ENCODE measurements around the gene PLA2G2C.

The PLA2G2C gene

DNA sequence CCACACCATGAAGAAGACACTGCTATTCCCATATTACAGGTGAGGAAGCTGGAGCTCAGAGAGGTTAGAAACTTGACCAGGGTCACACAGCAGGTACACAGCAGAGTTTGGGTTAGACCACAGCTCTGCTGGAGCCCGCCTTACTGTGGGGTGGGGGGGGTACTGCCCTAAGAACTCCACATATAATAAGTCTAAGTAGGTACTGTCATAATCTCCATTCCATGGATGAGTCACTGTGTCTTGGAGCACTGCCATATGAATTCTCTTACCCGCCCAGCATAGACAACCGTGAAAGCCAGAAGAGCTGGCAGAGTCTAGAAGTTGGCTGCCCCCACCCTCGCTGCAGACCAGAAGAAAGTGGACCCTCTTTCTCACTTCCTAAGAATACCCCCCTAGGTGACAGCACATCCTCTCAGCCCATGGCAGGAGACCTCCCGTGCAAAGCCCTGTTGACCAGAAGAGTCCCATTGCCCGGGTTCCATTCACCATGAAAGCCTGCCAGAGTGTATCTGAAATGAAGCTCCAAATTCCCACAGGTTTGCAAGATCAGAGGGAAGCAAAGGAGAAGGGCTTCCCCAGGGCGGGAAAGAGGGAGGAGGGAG is 61.8 kb downstream of the PLA2G2C start:
- no peaks in the 10 kb centered on the region for H3K27me3 ChIP-seq
- no peak overlapping the region for H3K4me2 ChIP-seq
- no peak overlapping the region for H3K9ac ChIP-seq
- H3K36me3 ChIP-seq, result no peaks in the 10 kb centered on the region
- no peak overlapping the region for H3K27ac ChIP-seq
- peaks cover 12% of the 10 kb centered on the region for H3K4me1 ChIP-seq
- no peak overlapping the region for H3K4me3 ChIP-seq
- H3K9me3 ChIP-seq, result peaks cover 2% of the 10 kb centered on the region; the same call in 1 of the 2 replicates
- no peaks in the 10 kb centered on the region for H4K20me1 ChIP-seq
- TF ChIP-seq Cebpa-rat (IDR thresholded peaks at IDR 0.05), result no peak

DNA sequence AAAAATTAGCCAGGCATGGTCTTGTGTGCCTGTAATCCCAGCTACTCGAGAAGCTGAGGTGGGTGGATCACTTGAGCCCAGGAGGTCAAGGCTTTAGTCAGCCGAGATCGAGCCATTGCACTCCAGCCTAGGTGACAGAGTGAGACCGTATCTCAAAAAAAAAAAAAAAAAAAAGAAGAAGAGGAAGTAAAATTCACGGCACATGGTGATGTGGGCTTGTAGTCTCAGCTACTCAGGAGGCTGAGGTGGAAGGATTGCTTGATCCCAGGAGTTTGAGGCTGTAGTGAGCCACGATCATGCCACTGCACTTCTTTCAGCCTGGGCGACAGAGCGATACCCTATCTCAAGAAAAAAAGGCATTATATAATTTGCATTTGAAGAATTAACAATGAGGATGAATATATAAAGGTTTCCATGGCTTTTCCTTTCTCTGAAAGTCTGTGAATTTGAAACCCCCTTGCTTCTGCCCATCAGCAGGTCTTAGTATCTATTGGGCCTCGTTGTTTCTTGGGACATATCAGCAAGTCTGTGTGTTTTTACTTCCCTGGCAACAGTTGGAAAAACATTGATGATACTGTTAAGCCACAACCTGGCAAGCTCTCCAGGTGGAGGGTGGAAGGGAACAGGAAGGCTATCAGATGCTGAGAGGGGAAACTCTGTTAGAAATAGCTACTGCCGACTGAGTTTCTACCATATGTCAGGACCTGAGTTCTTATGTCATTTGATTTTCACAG is 62.4 kb downstream of the PLA2G2C start:
- H3K9ac ChIP-seq, result no peak overlapping the region

DNA sequence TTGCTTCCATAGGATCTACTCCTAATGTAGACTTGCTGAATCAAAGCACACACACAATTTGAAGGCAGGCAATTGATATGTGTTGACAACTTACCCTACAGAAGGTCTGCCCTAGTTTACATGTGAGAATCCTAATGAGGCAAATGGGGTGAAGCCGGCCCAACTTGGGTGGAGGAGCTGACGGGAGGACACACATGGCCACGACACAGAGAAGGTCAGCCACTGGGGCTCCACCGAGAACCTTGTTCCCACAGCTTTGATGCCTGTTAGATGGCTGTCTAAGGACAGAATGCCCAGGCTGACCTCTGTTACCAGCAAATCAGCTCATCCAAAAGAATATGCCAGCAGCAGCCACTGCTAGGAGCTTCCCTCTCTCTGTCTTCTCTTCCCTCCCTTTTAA is 65.5 kb downstream of the PLA2G2C start:
- H3K9me3 ChIP-seq, result no peaks in the 10 kb centered on the region
- H3K4me1 ChIP-seq, result peaks cover 15% of the 10 kb centered on the region
- no peak overlapping the region for H3K4me3 ChIP-seq
- H4K20me1 ChIP-seq, result no peaks in the 10 kb centered on the region
- TF ChIP-seq Cebpa-rat (IDR thresholded peaks at IDR 0.05), result no peak
- H3K27ac ChIP-seq, result no peak overlapping the region
- H3K9ac ChIP-seq, result no peak overlapping the region
- no peaks in the 10 kb centered on the region for H3K27me3 ChIP-seq
- H3K4me2 ChIP-seq, result no peak overlapping the region
- no peaks in the 10 kb centered on the region for H3K36me3 ChIP-seq

More for the DNA sequence above, 62.4 kb downstream of the PLA2G2C start:
- no peak for TF ChIP-seq Cebpa-rat (IDR thresholded peaks at IDR 0.05)
- Histone ChIP-seq H3K4me3 (no peak overlapping the region), H4K20me1 (no peaks in the 10 kb centered on the region), H3K9me3 (no peaks in the 10 kb centered on the region), H3K27ac (no peak overlapping the region), H3K4me1 (peaks cover 19% of the 10 kb centered on the region), H3K36me3 (no peaks in the 10 kb centered on the region), H3K27me3 (no peaks in the 10 kb centered on the region), H3K4me2 (no peak overlapping the region)

DNA sequence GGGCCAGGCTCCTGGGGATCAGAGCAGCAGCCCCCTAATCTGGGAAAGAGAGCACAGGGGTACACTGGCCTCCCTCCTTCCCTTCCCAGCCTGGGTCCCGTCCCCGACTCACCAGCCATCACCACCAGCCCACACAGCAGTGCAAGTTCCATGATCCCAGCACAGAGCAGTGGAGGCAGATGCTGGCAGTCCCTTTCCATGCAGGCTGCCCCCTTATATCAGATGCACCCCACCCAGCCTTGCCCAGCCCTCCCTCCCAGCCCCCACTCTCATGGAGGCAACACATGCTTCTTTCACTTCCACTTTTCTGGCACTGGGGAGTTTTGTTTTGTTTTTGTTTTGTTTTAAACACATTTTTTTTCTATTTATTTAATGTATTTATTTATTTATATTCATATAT is 67.0 kb downstream of the PLA2G2C start, which contains the start of gene PLA2G2D:
PLA2G2D (minus strand) TSS at position 190 of the 400 bp plus-strand sequence; CDS start at position 152, 38 bp downstream.
- Histone ChIP-seq H3K4me2 (peak within 1 kb of the TSS; percentile 45), H3K27me3 (no peaks in the 10 kb centered on the region)

DNA sequence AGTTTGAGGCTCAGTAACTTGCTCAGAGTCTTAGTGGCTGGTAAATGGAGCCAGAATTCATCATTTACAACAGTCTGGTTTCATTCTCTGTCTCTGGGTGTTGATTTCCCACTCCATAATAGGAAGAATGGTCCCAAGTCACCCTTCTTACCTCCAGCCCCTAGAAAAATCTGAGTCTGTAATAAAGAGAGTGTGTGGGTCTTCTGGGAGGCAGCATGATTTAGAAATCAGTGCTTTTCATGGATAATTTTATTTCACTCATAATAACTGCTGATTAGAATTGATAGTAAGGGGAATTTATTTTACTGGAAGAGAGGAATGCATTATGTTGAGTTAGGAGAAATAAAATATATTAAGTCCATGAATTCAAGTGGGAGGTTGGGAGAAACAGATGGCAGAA is 69.1 kb downstream of the PLA2G2C start:
- H3K36me3 ChIP-seq, result no peaks in the 10 kb centered on the region
- no peak overlapping the region for H3K27ac ChIP-seq
- H3K4me3 ChIP-seq, result no peak overlapping the region
- H3K27me3 ChIP-seq, result no peaks in the 10 kb centered on the region
- H4K20me1 ChIP-seq, result no peaks in the 10 kb centered on the region
- H3K9me3 ChIP-seq, result no peaks in the 10 kb centered on the region
- no peak for TF ChIP-seq Cebpa-rat (IDR thresholded peaks at IDR 0.05)
- H3K4me2 ChIP-seq, result no peak overlapping the region
- peaks cover 15% of the 10 kb centered on the region for H3K4me1 ChIP-seq
- no peak overlapping the region for H3K9ac ChIP-seq

More for the DNA sequence above, 67.0 kb downstream of the PLA2G2C start, which contains the start of gene PLA2G2D:
- H3K4me1 ChIP-seq, result peaks cover 15% of the 10 kb centered on the region
- H4K20me1 ChIP-seq, result no peaks in the 10 kb centered on the region
- no peak within 1 kb of the TSS for H3K4me3 ChIP-seq
- no peak within 1 kb of the TSS for H3K9ac ChIP-seq
- H3K9me3 ChIP-seq, result no peaks in the 10 kb centered on the region
- TF ChIP-seq Cebpa-rat (IDR thresholded peaks at IDR 0.05), result no peak
- H3K36me3 ChIP-seq, result no peaks in the 10 kb centered on the region
- H3K27ac ChIP-seq, result peak within 1 kb of the TSS; percentile 15; the same call in 1 of the 2 replicates

DNA sequence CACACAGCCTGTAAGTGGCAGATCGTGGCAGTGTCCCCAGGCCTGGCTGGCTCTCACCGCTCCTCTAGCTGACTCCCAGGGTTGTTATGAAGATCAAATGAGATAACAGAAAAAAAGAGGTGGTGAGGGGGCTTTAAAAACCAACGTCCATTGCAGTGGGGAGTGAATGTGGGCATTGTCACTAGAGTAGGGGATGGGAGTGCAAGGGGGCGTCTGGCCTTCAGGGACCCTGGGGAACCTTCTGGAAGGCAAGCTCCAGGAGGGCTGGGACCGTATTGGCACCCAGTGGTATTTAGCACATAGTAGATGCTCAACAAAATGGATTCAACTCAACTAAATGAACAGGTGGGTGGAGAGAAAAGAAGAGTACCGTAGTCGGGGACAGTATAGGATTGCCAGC is 70.4 kb downstream of the PLA2G2C start:
- no peak overlapping the region for H3K27ac ChIP-seq
- H4K20me1 ChIP-seq, result no peaks in the 10 kb centered on the region
- no peak overlapping the region for H3K4me2 ChIP-seq
- peaks cover 15% of the 10 kb centered on the region for H3K4me1 ChIP-seq
- no peak overlapping the region for H3K4me3 ChIP-seq
- H3K9me3 ChIP-seq, result no peaks in the 10 kb centered on the region
- no peaks in the 10 kb centered on the region for H3K27me3 ChIP-seq
- H3K36me3 ChIP-seq, result no peaks in the 10 kb centered on the region
- TF ChIP-seq Cebpa-rat (IDR thresholded peaks at IDR 0.05), result no peak
- no peak overlapping the region for H3K9ac ChIP-seq

DNA sequence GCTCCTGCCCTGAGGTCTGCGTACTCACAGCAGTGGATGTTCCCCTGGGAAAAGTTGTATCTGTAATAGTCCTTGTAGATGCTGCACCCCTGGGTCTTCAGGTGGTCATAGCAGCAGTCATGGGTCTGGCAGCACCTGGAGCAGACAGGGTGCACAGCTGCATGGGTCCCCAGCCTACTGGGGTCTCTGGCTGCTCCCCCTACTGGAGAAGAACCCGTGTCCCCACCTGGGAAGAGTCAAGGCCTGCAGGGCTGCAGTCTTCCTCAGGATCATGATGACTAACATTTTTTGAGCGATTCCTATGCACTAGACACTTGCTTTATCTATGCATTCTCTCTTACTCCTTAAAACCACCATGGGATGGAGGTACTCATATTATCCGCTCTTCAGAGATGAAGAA is 70.8 kb downstream of the PLA2G2C start:
- no peak overlapping the region for H3K4me3 ChIP-seq
- H3K36me3 ChIP-seq, result no peaks in the 10 kb centered on the region
- TF ChIP-seq Cebpa-rat (IDR thresholded peaks at IDR 0.05), result no peak
- no peak overlapping the region for H3K9ac ChIP-seq
- H3K9me3 ChIP-seq, result no peaks in the 10 kb centered on the region
- no peak overlapping the region for H3K4me2 ChIP-seq
- H3K27ac ChIP-seq, result no peak overlapping the region
- peaks cover 15% of the 10 kb centered on the region for H3K4me1 ChIP-seq
- no peaks in the 10 kb centered on the region for H4K20me1 ChIP-seq
- no peaks in the 10 kb centered on the region for H3K27me3 ChIP-seq

DNA sequence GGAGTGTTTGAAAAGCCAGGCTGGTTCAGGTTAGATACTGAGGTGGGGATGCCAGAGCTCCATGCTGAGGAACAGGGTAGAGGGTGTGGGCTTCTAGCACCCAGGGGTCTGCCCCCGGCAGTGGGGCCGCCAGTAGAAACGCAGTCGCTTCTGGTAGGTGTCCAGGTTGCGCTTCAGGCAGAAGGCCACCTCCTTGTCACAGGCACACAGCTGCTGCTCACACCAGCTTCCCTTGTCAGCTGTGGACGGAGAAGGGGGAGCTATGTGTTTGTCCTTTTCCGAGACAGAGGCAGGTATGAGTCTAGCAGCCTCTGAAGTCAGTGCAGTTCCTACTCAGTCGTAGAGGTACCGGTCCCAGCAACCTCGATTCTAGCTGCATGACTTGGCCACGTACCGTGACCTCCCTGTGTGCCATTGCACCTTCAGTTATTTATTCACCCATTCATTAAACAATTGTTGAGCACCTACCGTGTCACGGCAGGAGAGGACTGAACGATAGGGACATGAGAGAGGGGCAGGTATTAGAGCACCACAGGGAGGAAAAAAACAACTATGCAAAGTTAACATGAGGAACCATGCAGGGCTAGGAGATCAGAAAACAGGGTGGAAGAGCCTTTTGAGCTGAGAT is 72.2 kb downstream of the PLA2G2C start:
- H3K27ac ChIP-seq, result peak overlapping the region; percentile 18; the same call in 1 of the 2 replicates
- no peaks in the 10 kb centered on the region for H3K27me3 ChIP-seq
- no peaks in the 10 kb centered on the region for H3K36me3 ChIP-seq
- H3K4me2 ChIP-seq, result no peak overlapping the region
- H3K4me3 ChIP-seq, result no peak overlapping the region
- H3K9ac ChIP-seq, result no peak overlapping the region
- no peak for TF ChIP-seq Cebpa-rat (IDR thresholded peaks at IDR 0.05)
- H3K9me3 ChIP-seq, result no peaks in the 10 kb centered on the region
- H3K4me1 ChIP-seq, result peaks cover 8% of the 10 kb centered on the region
- no peaks in the 10 kb centered on the region for H4K20me1 ChIP-seq
